Muscle of back (tissue), 13 donors: ENCODE results near the gene DGKI. TPM values are rescaled to one million over a fixed set of nuclear protein-coding genes. Genes with fewer than 3 reads are reported as not detected.

Experiments used
- DNase-seq, 3 donors: peaks; one replicate each; pipeline versions ENCODE4 v3.0.0 to v3.0.0-alpha.2; 2013
- long read RNA-seq, 9 donors: transcript quantifications; one replicate each; lab custom pipeline, GENCODE V29; 2026
- polyA plus RNA-seq, 10 donors: library from polyadenylated mRNA; unstranded; fragments of 120-200 nt; gene quantifications; one replicate each; pipeline ENCODE4 v1.2.1, GENCODE V29; 2013; ENCODE audit not compliant: insufficient read length in 10 of 10

DGKI gene
- 1 to 10 TPM in 1 of 10 donors, under 1 TPM in 9; 0.44 to 1.5 (median 0.66) TPM for polyA plus RNA-seq
- long read RNA-seq, donor 1, partial matches to known transcripts = 529 of 529 reads
- long read RNA-seq, donor 1, other reads (novel, unspliced or antisense) = 0 of 529 reads
- long read RNA-seq, donor 2, partial matches to known transcripts = 702 of 702 reads
- long read RNA-seq, donor 2, other reads (novel, unspliced or antisense) = 0 of 702 reads
- long read RNA-seq, donor 3 = 0 reads
- long read RNA-seq, donor 4 = 0 reads
- long read RNA-seq, donor 5, partial matches to known transcripts = 1,131 of 1,131 reads
- long read RNA-seq, donor 5, other reads (novel, unspliced or antisense) = 0 of 1,131 reads
- long read RNA-seq, donor 6 = 0 reads
- long read RNA-seq, donor 7, partial matches to known transcripts = 475 of 476 reads
- long read RNA-seq, donor 7, other reads (novel, unspliced or antisense) = 0 of 476 reads
- long read RNA-seq, donor 8 = 0 reads
- long read RNA-seq, donor 9 = 0 reads

DNA sequence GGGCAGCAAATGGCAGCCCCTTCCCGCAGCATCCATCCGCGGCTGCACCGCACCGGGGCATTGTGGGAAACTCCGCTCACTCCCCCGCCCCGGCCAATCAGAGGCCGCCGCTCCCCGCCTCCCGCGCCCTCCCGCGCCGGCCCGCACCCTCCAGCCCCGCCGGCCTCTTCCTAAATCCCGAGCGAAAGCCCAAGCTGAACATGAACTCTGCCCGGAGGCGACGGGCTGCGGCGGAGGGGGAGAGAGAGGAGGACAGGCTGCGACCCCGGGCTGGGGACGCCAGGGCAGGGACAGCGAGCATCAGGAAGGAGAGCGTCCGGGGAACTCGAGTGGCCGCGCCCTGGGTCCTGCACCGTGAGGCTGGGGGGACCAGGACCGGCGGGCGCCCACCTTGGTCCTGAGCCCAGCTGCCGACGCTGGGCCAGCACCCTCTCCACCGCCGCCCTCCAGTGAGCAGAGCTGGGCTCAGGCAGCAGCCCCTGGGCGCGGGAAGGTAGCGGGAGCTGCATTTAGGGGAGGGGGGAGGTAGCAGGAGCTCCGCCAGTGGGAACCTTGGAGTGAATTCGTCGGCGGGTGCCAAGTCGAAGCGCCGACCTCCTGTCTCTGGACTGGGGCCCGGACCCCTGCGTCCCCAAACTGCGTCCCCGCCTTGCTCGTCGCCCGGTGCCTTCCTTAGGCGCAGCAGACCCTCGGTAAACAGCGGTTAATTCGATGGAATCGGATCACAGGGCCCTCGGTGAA is at the start of gene DGKI:
DGKI (minus strand) TSS at position 148 of the 741 bp plus-strand sequence.
- peak in 2 of 3 donors; percentile 19 to 58 for DNase-seq

DNA sequence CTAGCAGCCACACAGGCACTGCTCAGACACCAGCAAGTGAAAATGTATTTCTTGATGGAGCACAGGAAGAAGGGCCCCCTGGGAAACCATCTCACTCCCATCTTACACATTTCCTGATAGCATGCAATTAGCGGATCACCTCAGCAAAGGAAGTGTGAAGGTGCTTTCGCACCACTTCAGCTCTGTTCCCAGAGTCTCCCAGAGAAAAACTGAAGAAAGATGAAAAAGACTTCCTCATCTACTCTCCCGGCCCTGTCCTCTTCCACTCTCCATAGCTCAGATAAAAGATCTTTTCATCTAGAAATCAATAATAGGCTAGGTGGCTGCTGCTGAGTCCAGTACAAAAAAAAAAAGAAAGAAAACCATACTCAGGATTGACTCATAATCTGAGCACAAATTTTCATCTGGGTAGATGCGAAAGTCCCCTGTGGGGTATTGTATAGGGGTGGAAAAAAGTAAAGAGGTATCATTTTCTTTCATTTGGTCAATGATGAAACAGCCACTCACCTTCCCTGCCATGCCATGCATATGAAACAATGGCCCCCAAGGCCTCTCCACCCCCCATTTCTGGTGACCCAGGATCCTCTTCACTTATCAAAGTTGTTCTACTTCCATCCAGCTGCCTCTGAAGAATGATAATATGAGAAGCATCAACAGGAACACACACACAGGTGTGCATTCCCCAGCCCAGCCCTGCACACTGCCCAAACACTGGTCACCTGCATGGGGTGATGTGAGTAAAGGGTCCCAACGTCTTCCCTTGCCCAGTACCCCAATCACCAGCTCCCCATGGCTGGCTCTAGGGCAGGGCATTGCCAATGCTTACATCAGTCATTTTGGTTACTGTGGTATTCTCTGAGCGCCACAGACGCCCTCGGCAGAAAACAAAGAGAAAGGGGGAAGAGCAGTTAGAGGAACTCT is 48.8 kb upstream of the DGKI start:
- no peak for DNase-seq

DNA sequence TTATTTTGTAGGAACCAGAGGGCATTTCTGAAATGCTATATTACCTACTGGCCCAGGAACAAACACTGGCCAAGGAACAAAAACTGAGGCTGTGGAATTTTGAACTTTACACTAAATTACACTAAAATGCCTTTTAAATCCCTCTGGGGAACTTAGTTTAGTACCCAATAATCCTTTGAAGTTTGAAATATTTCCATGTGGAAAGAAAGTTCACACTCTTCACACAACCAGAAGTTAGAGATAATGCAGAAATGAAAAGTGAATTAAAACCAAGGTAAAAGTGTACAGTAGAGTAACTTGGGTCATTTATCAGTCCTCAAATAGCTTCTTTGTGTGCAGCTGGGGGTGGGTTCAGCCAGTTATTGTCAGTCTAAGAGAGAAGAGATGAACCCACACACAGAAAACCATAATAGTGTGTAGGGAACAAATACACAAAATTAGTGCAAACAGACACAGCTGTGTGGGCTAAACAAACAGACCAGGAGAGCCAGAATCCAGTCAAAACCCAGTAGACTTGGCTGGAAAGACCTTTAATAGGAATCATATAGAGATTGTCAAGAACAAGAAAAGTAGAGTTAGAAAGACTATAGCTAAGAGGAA is 46.5 kb upstream of the DGKI start:
- no peak for DNase-seq

DNA sequence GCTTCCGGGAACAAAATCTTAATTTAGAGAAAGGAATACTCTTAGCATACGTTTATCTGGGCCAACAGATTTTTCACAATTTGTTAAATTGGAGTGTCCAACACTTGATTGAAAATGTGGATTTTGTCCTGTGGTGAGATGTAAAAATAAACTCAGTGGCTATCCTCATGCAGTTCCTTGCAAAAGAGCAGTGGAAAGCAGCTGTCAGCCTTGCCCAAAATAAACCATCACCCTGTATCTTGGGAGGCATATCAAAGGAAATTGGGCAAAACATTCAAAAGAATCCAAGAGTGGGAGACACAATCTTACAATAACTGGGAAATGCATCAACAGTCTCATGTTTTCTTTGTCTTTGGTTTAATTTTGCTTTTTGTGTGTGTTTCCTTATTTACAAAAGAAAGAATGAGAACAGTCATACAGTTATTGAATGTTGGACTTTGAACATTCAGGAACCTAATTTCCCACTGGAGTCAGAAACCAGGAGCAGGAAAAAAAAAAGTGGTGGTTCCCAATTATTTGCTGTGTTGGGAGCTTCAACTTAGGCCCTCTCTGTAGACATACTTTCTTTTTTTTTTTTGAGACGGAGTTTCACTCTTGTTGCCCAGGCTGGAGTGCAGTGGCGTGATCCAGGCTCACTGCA is 44.4 kb upstream of the DGKI start:
- no peak for DNase-seq

DNA sequence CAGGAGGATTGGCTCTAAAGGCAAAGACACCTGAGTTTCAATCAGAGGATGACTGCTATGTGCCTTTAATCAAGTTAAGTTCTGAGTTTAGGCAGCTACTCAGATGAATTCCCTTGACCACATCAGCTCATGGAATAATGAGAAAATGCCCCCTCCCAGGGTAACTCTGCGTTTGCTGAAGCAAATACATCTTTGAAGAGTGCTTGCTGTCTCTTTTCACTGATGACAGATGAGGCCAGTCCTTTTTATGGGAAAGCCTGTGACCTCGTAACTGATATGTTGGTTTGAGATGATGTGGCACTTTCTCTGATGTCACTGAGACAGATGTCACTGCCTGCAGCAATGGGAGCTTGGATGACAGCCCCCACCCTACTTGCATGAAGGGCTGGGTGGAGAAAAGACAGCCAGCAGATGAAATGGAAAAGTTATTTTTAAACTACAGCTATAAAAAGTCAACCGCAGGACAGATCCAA is 43.7 kb upstream of the DGKI start:
- DNase-seq = peak in 2 of 3 donors; percentile 52 to 71

DNA sequence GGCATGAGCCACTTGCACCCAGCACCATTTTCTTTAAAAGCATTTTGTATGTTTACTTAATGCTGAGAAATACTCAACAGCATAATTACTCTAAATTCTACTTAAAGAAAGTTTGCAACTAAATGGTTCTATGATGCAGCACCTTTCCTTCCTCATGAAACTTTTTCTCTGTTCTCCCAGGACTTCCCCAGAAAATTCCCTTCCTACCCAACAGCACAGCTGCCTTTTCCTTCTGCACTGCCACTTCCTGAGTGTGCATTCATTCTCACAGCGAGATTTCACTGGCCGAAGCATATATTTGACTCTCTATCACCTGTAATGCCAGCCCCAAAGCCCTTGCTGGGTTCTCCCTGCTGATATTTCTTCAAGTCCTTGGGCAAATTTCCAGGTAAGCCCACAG is 41.5 kb upstream of the DGKI start:
- DNase-seq = no peak

DNA sequence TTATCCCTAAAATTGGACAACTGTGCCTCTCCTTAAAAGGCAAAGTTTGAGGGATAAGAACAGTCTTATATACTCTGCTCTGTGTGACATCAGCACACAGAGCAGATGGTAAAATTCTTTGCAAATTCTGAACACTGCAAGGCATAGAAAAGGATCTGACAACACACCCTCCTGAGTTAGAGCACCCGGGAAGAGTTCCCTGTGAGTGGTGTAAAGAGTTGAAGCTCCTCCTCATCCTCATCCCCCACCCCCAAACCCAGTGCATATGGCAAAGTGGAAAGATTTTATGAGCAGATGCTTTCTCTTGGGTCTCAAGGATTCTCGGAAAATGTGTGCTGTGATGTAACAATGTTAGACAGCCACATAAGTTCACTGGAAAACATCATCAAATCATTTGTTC is 40.0 kb upstream of the DGKI start:
- DNase-seq = peak in 2 of 3 donors; percentile 55 to 84

DNA sequence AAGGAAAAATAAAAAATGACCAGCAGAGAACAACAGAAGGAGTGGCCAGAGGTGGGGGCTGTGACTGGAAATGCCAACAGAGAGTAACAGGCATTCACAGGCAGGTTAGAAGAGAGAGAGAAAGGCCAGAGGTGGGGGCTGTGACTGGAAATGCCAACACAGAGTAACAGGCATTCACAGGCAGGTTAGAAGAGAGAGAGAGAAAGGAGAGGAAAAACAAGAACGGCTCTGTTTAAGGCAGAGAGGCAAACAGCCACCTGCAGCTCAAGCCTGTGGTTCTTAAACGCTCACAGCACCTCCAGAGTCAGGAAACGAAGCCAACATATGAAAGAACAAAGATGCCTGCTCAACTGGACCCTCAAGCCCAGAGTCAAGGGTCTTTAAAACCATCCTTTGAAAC is 39.5 kb upstream of the DGKI start:
- no peak for DNase-seq

DNA sequence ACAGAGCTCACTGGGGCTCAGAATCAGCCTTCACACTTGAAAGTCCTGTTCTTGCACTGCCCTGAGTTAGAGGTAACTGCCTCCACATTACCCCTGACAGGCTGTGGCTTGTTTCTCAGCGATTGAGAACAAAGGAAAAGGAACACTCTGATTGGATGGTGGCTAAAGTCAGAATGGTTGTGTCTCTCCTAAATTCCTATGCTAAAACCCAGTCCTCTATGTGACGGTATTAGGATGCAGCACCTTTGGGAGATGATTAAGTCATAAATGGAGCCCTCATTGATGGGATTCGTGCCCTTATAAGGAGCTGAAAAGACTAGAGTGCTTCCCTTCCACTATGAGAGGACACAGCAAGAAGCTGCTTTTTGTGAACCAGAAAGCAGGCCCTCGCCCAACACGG is 38.9 kb upstream of the DGKI start:
- DNase-seq = no peak

DNA sequence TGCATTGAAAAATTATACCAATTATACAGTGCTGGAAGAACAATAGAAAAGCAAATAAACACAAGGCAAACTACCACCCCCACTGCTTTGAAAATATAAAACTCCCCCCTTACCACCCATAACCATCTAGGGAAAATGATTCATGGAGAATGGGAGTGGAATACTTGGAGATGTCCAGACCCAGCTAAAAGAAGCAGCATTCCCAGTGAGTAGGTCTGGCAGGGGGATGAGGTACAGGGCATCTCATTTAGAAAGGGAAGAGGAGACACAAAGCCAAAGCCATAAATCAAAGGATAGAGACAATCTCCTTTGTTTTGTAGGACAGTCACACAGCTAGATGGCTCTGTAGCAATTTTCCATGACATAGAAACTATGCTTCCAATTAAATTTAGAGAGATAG is 36.0 kb upstream of the DGKI start:
- no peak for DNase-seq

DNA sequence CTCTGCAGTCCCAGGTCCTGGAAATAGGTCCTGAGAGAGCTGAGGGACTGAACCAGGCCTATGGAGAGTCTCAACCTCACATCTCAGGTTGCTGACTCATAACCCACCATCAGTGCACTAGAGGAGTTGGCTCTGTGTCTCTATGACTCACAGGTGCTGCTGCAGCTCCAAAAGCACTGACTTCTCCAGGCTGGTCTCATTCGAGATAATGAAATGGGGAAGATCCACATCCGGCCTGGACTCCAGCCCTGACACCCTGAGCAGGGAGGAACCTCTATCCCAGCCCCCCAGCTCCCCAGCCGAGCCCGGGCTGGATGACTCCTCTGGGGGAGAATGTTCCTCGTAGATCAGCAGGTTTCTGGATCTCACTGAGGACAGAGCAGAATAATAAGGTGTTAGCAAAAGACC is 35.5 kb upstream of the DGKI start:
- peak in 1 of 3 donors; percentile 97 for DNase-seq

DNA sequence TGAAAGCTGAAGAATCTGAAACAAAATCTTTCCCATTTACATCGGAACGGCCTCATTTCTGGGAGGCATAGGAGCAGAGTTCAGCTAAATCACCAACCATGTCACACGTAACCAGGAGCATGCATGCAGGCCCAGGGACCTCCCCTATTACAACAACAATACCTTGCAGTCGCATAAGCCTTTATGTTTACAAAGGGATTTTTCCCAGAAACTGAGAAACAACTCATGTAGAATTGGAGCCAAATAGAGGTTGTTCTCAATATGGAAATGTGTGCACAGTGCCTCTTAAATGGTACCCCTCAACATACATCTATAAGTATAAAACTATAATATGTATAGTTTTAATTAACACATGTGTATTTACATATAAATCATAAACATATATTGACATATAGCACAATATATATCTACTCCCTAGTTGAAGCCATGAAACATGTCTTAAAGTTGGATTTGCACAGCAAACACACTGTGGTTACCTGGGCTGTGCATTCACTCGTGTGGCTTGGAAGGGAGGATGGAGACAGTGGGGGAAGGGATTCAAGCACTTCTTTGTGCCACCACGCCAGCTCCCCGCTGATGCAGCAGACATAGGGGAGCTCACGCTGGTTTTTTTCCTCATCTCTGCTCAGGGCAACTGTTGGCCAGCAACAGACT is 35.0 kb upstream of the DGKI start:
- no peak for DNase-seq

DNA sequence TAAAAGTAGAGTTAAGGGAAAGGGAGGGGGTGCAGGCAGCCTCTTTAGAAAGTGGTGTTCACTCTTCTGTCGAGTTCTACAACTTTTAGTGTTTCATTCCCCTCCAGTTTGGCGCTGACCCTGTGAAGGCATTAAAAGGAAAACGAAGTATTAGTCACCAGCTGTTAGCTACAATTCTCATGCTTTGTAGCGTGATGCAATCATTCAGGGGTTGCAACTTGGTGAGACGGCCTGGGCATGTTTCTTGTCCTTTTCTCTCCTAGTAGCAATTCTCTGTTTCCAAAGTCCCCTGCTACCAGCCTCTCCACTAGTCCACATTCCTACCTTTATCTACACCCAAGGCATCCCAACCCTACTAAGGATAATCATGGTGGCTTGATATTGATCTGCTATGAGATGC is 33.7 kb upstream of the DGKI start:
- DNase-seq = no peak

DNA sequence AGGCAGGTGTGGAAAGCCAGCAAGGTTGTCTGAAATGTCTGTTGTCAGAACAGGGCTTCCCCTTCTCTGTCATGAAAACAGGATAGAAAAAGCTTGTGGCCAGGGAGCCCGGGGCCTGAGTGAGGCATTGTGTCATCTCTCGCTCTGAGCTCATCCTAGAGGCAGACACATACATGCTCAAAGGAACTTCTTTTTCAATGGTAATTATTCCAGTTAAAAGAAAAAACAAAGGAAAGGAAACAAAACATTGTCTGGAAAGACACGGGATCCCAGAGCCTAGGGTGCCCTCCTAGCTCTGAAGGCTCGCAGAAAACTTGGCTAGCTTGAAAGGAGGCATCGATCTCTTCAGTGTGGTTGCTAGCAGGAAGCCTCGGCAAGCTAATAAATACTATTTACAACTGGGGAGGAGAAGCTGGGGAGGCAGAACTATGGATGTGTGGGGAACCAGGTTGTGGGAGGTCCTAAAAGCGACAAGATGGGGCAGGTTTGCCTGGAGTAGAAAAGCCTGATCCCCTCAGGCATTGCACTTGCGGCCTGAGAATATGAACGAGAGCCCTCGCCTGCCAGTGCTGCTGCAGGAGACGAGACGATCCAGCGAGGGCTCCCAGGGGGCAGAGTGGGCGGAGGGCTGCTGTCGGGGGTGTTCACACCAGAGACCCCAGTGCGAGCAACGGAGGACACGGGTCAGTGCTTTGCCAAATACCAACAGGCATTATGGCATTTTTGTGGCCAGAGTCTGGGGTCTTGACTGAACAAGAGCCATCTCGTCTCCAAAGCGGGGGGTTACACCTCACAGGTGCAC is 32.8 kb upstream of the DGKI start:
- peak in 1 of 3 donors; percentile 52 for DNase-seq

DNA sequence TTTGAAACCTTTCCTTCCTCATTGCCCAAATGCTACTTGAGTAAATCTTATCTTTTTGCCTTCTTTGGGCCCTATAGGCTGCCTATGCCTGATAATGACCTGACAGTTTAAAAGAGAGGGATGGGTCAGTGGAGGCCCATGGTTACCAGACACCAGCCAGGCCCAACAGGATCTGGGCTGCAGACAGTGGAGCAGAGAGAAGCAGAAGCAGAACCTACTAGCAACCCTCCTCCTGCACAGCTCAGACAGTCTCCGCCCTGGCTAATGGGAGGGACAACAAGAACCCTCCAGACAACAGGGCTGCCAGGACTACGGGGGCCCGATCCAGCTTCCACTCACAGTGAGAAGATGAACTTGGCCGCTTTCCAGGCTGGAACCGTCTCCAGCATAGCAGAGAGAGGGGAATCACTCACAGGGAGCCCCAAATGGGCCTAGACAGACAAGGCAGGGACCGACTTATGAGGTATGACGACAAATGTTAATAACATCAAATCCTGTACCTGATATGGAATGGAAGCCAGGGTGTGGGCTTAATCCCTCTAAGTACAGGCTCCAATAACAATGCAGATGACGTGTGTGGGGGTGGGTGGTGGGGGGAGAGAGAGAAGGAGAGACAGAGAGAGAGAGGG is 31.7 kb upstream of the DGKI start:
- DNase-seq = peak; percentile 61 to 94 (median 93)

DNA sequence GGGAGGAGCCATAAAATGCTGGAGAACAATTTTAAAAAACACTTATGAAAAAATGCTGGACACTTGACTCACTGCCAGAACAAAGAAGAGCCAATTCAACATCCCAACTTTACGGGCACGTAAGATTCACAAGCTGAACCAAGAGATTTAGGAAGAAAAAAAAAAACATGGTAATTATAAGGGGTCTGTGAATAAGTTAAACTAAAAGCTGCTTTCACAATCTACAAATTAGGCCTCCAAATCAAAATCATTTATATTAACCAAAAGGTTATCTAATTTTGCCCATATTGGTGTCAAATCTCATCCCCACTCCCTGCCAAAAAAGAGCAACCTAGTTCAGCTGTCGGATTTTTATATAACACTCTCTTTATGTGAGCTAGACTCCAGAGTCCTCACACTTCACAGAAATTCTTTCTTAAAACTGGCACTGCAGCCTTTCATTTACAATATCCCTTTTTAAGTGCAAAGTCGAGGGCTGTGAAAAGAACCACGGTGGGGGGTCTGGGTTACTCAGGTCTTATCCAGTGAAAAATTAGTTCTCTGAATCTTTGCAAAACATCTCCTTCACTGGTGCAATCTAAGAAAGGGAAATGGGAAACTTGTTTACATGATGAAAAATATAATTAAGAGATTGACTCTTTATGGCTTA is 30.4 kb upstream of the DGKI start:
- no peak for DNase-seq

DNA sequence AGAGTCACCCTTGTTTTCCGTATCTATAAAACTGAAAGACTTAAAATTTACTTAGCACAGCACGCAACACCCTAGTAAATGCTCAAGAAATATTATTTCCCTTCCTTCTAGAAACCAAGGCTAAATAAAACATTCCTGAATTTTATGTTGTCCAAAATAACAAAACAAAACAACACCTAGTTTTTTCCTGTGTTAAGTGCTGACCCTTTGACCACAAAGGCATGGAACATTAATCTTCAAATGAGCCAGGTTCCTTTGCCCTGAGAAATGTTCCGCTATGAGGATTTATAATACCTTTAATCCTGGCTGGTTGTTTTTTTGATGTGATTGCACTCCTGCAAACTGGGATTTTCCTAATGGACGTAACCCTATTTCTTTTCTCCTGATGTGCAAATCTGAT is 29.0 kb upstream of the DGKI start:
- no peak for DNase-seq
